ENCODE measurements around the gene ANXA6. TPM values are rescaled to one million over a fixed set of nuclear protein-coding genes. Genes with fewer than 3 reads are reported as not detected.
A peak's percentile ranks its signal among the peaks of the same experiment; 100 is the strongest.

Gene ANXA6
- total RNA-seq, result 178 to 197 TPM (median 186 TPM) in 3 replicates

DNA sequence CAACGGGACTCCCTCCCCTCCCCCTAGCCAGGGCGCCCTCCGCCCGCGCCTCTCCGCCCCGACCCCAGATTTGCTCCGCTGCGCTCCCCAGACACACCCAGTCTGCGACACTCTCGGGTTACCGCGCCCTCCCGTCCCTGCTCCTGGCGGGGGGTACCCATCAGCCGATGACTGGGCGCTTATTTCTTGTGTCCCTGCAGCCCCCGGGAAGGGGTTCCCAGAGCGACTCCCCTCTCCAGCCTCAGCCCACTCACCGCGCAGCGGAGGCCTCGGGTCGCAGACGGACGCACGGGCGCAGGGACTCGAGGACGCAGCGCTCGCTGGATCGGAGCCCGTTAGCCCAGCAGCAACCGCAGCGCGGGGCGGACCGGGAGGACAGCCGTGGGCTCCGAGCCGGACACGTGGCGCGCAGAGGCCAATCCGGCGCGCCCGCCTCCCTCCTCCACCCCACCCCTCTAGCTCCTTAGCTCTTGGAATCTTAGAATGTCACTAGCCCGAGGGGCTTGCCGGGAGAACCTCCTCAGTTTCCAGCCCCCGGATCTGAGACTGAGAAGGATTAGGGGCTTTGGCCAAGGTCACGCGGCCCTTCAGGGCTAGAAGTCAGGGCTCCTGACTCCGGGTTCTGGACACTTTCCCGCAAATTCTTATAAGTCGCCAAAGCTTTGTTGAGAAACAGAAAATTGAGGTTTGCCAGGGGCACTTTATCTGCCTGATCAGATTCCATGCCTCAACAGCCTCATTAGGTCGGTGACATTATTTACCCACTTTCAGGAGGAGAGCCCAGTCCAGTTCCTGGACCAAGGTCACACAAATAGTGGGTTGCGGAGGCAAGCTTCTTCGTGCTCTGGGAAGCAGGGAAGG lies at the start of gene ANXA6:
ANXA6 (minus strand) TSS at position 354 of the 861 bp plus-strand sequence. CDS start 9,878 bp downstream, outside the sequence.
- peak; percentile 76 to 80 for DNase-seq (ENCODE audit: low spot score in 2 of 2, unreplicated experiment in 2 of 2)
- Mint-ChIP-seq H3K4me3 (peak within 1 kb of the TSS; percentile 81), H3K9me3 (no peaks in the 10 kb centered on the region), H3K36me3 (no peaks in the 10 kb centered on the region), H3K27me3 (ENCODE audit: low read depth) (no peaks in the 10 kb centered on the region), H3K4me1 (peaks cover 62% of the 10 kb centered on the region), H3K27ac (peak within 1 kb of the TSS; percentile 94)
- TF ChIP-seq CTCF (IDR thresholded peaks at IDR 0.05; ENCODE audit: unreplicated experiment), result no peak

- Mint-ChIP-seq H3K27ac (no peak overlapping the region), H3K9me3 (no peaks in the 10 kb centered on the region), H3K4me3 (no peak overlapping the region), H3K36me3 (no peaks in the 10 kb centered on the region), H3K4me1 (peaks cover 2% of the 10 kb centered on the region), H3K27me3 (ENCODE audit: low read depth) (no peaks in the 10 kb centered on the region)
- no peak for DNase-seq (ENCODE audit: low spot score in 2 of 2, unreplicated experiment in 2 of 2)
- no peak for TF ChIP-seq CTCF (IDR thresholded peaks at IDR 0.05; ENCODE audit: unreplicated experiment)
Observed at GRCh38 chr5:151205411-151205810, 47.8 kb upstream of the ANXA6 start.

- no peaks in the 10 kb centered on the region for H3K36me3 Mint-ChIP-seq
- no peaks in the 10 kb centered on the region for H3K27me3 Mint-ChIP-seq (ENCODE audit: low read depth)
- H3K27ac Mint-ChIP-seq, result no peak overlapping the region
- peaks cover 2% of the 10 kb centered on the region for H3K4me1 Mint-ChIP-seq
- H3K9me3 Mint-ChIP-seq, result no peaks in the 10 kb centered on the region
- no peak overlapping the region for H3K4me3 Mint-ChIP-seq
- no peak for TF ChIP-seq CTCF (IDR thresholded peaks at IDR 0.05; ENCODE audit: unreplicated experiment)
- DNase-seq (ENCODE audit: low spot score in 2 of 2, unreplicated experiment in 2 of 2), result no peak
Observed at GRCh38 chr5:151204051-151204450, 46.5 kb upstream of the ANXA6 start.

DNA sequence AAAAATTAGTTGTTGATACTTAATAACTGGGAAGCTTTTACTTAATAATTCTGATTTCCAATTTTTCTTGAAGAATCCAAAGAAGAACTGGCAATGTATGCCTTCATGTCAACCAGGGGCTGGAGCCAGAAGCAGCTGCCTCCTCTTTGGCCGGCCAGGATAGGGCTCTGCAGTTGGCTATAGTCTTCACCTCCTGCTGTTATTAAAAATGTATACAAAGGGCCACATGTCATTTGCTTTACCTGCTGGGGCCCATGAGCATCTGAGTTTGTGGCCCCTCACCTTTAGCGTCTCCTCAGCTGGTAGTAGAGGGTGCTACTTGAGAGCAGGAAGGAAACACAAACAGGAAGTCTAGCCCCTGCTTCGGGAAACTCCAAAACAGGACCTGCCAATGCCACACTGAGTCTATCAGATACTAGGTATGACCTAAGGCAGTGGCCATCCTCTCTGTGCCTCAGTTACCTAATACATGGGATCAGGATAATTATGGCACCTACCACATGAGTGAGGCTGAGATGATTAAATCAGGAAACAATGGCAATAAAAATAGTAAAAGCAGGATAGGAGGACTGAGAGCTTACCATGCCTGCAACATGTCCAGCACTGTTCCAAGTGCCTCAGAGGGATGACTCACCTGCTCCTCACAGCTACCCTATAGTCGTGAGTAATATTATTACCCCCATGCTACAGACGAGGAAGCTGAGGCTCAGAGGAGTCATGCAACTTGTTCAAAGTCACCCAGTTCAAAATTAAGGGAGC lies 45.0 kb upstream of the ANXA6 start:
- TF ChIP-seq CTCF (IDR thresholded peaks at IDR 0.05; ENCODE audit: unreplicated experiment), result no peak
- no peak for DNase-seq (ENCODE audit: low spot score in 2 of 2, unreplicated experiment in 2 of 2)
- Mint-ChIP-seq H3K4me1 (no peaks in the 10 kb centered on the region), H3K4me3 (no peak overlapping the region), H3K36me3 (no peaks in the 10 kb centered on the region), H3K9me3 (no peaks in the 10 kb centered on the region), H3K27ac (no peak overlapping the region), H3K27me3 (ENCODE audit: low read depth) (no peaks in the 10 kb centered on the region)

- no peak for DNase-seq (ENCODE audit: low spot score in 2 of 2, unreplicated experiment in 2 of 2)
- no peaks in the 10 kb centered on the region for H3K36me3 Mint-ChIP-seq
- no peak overlapping the region for H3K27ac Mint-ChIP-seq
- no peak overlapping the region for H3K4me3 Mint-ChIP-seq
- no peak for TF ChIP-seq CTCF (IDR thresholded peaks at IDR 0.05; ENCODE audit: unreplicated experiment)
- no peaks in the 10 kb centered on the region for H3K4me1 Mint-ChIP-seq
- no peaks in the 10 kb centered on the region for H3K9me3 Mint-ChIP-seq
- no peaks in the 10 kb centered on the region for H3K27me3 Mint-ChIP-seq (ENCODE audit: low read depth)
Observed at GRCh38 chr5:151200913-151201595, 43.5 kb upstream of the ANXA6 start.

Data from mesothelial cell of epicardium (in vitro differentiated cells).